DND-41 (cell line): ENCODE data around the gene POLR2L.

ENCODE experiments used
- ATAC-seq: fragments of 200-7000 bp; cut with Tn5 transposase; 3 replicates; pipeline ENCODE4 v1.9.1; 2021; ENCODE audit warnings: low read depth; ENCODE audit not compliant: insufficient read depth
- DNase-seq: peaks from one replicate; pipeline ENCODE4 v3.0.0-alpha.2; 2020
- H2AFZ ChIP-seq: 2 replicates; pipeline ENCODE4 v1.6.0; 2012; ENCODE audit warnings: low read depth, low read length
- H3K27ac ChIP-seq: 2 replicates; pipeline ENCODE4 v1.5.1; 2012; ENCODE audit warnings: low read length, inconsistent platforms
- H3K27me3 ChIP-seq: fragments of 200-600 bp; sonication (generic); 2 replicates; pipeline ENCODE4 v1.6.0; 2012; ENCODE audit warnings: low read length, mild to moderate bottlenecking, inconsistent platforms; ENCODE audit not compliant: insufficient read depth, poor library complexity
- H3K36me3 ChIP-seq: 2 replicates; pipeline ENCODE4 v1.5.1; 2012; ENCODE audit warnings: low read length, inconsistent platforms; ENCODE audit not compliant: insufficient read depth
- H3K4me1 ChIP-seq: 2 replicates; pipeline ENCODE4 v1.5.1; 2012; ENCODE audit warnings: mild to moderate bottlenecking, low read length; ENCODE audit not compliant: insufficient read depth
- H3K4me2 ChIP-seq: 2 replicates; pipeline ENCODE4 v1.6.0; 2012; ENCODE audit warnings: mild to moderate bottlenecking, moderate library complexity, low read length, inconsistent platforms; ENCODE audit not compliant: insufficient read depth
- H3K4me3 ChIP-seq, 2 experiments: fragments of 200-600 bp in 1 of 2; shearing (Covaris generic) in 1 of 2; 2 replicates each; pipeline ENCODE4 v1.5.1; 2012 to 2016; ENCODE audit warnings: inconsistent platforms in 2 of 2, low read length in 2 of 2, mild to moderate bottlenecking in 2 of 2, low read depth in 1 of 2, moderate library complexity in 1 of 2
- H3K79me2 ChIP-seq: 2 replicates; pipeline ENCODE4 v1.6.0; 2012; ENCODE audit warnings: low read length, inconsistent platforms; ENCODE audit not compliant: insufficient read depth
- H3K9ac ChIP-seq: 2 replicates; pipeline ENCODE4 v1.6.0; 2012; ENCODE audit warnings: low read depth, mild to moderate bottlenecking, inconsistent platforms, low read length, moderate library complexity
- H3K9me3 ChIP-seq: 2 replicates; pipeline ENCODE4 v1.5.1; 2012; ENCODE audit warnings: low read length, moderate library complexity, mild to moderate bottlenecking, inconsistent platforms; ENCODE audit not compliant: insufficient read depth, severe bottlenecking
- H4K20me1 ChIP-seq: 2 replicates; pipeline ENCODE4 v1.6.0; 2012; ENCODE audit warnings: low read length; ENCODE audit not compliant: insufficient read depth
- EZH2 ChIP-seq: IDR thresholded peaks from 3 replicates; pipeline ENCODE4 v1.6.1; 2012; ENCODE audit warnings: borderline replicate concordance, low read depth, mild to moderate bottlenecking, moderate library complexity, low read length, inconsistent platforms; ENCODE audit not compliant: severe bottlenecking
- TF ChIP-seq, protein P1 (sequence below): IDR thresholded peaks from 2 replicates; pipeline ENCODE4 v1.5.1; 2012; ENCODE audit warnings: borderline replicate concordance, low read length, moderate library complexity, mild to moderate bottlenecking; ENCODE audit not compliant: poor library complexity, severe bottlenecking; ENCODE audit errors: extremely low read depth

POLR2L gene

DNA sequence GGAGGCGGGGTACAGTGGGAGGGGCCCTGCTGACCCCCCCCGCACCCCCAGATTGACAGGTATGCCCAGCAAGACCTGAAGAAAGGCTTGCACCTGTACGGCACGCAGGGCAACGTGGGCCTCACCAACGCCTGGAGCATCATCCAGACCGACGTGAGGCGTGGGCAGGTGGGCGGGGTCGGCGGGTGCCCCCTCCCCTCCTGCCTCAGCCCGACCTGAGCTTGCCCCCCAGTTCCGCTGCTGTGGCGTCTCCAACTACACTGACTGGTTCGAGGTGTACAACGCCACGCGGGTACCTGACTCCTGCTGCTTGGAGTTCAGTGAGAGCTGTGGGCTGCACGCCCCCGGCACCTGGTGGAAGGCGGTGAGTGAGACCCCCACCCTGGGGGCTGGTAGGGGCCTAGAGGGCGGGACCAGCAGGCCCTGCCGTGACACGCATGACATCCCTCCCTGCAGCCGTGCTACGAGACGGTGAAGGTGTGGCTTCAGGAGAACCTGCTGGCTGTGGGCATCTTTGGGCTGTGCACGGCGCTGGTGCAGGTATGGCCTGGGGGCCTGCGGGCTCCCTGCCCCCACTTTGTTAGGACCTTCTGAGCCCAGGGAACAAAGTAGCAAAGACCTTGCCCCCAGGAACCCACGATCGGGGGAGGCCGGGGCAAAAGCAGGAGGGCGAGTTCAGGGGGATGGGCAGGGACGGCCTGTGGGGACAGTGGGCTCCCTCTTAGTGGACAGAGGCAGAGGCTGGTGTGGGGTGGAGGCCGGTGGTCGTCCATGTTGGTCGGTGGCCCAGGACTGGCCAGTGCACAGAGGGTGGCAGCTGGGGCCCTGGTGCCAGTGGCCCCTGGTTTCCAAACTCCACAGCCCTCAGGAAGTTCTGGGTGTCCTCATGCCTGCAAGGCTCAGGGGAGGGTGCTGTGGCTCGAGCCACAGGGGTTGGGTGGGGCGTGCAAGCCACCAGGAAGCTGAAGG lies 23.4 kb upstream of the POLR2L start:
- peaks cover 19% of the 10 kb centered on the region for H4K20me1 ChIP-seq
- no peaks in the 10 kb centered on the region for H3K27me3 ChIP-seq
- H3K4me1 ChIP-seq = no peaks in the 10 kb centered on the region
- no peak for DNase-seq
- no peaks in the 10 kb centered on the region for H3K9me3 ChIP-seq
- no peak overlapping the region for H2AFZ ChIP-seq
- TF ChIP-seq, protein P1, sequence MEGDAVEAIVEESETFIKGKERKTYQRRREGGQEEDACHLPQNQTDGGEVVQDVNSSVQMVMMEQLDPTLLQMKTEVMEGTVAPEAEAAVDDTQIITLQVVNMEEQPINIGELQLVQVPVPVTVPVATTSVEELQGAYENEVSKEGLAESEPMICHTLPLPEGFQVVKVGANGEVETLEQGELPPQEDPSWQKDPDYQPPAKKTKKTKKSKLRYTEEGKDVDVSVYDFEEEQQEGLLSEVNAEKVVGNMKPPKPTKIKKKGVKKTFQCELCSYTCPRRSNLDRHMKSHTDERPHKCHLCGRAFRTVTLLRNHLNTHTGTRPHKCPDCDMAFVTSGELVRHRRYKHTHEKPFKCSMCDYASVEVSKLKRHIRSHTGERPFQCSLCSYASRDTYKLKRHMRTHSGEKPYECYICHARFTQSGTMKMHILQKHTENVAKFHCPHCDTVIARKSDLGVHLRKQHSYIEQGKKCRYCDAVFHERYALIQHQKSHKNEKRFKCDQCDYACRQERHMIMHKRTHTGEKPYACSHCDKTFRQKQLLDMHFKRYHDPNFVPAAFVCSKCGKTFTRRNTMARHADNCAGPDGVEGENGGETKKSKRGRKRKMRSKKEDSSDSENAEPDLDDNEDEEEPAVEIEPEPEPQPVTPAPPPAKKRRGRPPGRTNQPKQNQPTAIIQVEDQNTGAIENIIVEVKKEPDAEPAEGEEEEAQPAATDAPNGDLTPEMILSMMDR = no peak
- no peak for TF ChIP-seq EZH2
- no peak overlapping the region for H3K4me2 ChIP-seq
- no peaks in the 10 kb centered on the region for H3K79me2 ChIP-seq
- H3K36me3 ChIP-seq = peaks cover 26% of the 10 kb centered on the region
- no peak for ATAC-seq
- no peak overlapping the region for H3K9ac ChIP-seq
- no peak overlapping the region for H3K4me3 ChIP-seq
- no peak overlapping the region for H3K27ac ChIP-seq

DNA sequence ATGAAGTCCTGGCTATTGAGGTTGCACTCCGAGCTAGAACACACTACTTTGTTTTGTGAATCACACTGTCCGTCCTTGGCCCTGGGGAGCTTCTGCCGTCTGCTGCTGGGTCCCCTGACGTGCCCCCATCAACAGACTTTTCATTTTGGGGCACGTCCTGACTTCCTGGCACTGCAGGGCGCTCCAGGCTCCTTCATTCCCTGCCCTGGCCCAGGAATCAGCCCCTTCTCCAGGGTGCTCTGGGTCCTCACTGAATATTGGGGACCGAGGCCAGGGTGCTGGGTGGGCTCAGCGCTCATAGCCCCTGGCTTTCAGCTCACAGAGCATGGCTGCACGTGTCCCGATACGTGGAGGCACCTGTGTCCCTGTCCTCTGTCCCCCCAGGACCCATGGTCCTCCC lies 22.6 kb upstream of the POLR2L start:
- H3K9me3 ChIP-seq = no peaks in the 10 kb centered on the region
- ATAC-seq (no peak), DNase-seq (no peak)
- H3K4me1 ChIP-seq = no peaks in the 10 kb centered on the region
- no peaks in the 10 kb centered on the region for H3K79me2 ChIP-seq
- no peak overlapping the region for H3K9ac ChIP-seq
- no peak overlapping the region for H3K4me3 ChIP-seq
- TF ChIP-seq, protein P1 = no peak
- no peak for TF ChIP-seq EZH2
- H3K36me3 ChIP-seq = peaks cover 17% of the 10 kb centered on the region
- H2AFZ ChIP-seq = no peak overlapping the region
- H3K27ac ChIP-seq = no peak overlapping the region
- H3K4me2 ChIP-seq = no peak overlapping the region
- H3K27me3 ChIP-seq = no peaks in the 10 kb centered on the region
- H4K20me1 ChIP-seq = peaks cover 19% of the 10 kb centered on the region

DNA sequence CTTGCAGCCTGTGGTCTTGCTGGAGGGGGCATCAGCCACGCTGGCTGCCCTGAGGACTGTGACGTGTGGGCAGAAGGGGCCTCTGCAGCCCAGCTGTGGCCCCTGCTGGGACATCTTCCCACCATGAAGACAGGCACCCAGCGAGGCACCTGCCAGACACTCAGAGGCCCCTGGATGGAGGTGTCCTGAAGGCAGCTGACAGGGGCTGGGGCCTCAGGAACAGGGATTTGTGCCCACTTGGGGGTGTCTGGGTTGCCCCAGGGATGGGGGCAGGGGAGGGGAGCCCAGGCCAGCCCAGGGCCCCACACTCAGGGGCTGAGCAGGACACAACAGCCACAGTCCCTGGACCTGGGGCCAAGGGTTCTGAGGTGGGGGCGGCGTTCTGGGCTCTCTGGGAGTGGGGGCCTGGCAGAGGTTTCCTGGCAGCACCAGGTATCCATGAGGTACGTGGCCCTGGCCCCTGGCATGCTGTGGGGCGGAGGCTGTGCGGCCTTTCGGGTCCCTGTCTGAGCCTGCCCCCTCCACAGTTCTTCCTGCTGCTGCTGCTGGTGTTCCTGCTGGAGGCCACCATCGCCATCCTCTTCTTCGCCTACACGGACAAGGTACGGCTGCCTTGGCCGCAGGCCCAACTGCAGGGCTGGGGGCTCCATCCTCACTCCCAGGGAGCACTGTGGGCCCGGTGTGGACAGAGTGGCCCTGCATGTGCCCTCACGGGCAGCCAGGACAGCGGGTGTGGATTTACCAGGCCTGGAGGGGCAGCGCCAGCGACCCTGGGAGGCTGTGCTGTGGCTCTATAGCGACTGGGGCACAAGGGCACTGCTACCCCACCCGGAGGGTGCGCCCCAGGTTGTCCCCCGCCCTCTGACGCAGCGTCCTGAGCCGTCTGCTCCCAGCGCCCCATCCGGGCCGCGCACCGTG lies 21.8 kb upstream of the POLR2L start:
- H4K20me1 ChIP-seq = peaks cover 19% of the 10 kb centered on the region; the same call in 1 of the 2 replicates
- H3K9ac ChIP-seq = no peak overlapping the region

More for the DNA sequence above, 21.8 kb upstream of the POLR2L start:
- H3K9me3 ChIP-seq = no peaks in the 10 kb centered on the region
- H3K27me3 ChIP-seq = no peaks in the 10 kb centered on the region
- H3K27ac ChIP-seq = no peak overlapping the region
- TF ChIP-seq, protein P1 = no peak
- no peak for TF ChIP-seq EZH2
- no peaks in the 10 kb centered on the region for H3K79me2 ChIP-seq
- no peak overlapping the region for H3K4me3 ChIP-seq
- peak; percentile 2; the same call in 1 of the 3 replicates for ATAC-seq
- no peak overlapping the region for H2AFZ ChIP-seq
- no peak for DNase-seq
- H3K4me1 ChIP-seq = no peaks in the 10 kb centered on the region
- H3K4me2 ChIP-seq = no peak overlapping the region
- H3K36me3 ChIP-seq = peaks cover 10% of the 10 kb centered on the region
